Globus pallidus (tissue), 1 donor: ENCODE results near the gene KDM4F.
"Not testable (repeated sequence)": the region's sequence is repeated elsewhere in the genome, so short reads cannot be mapped to it uniquely, and the experiment has no call there.

Experiments
- DNase-seq: peaks from one replicate; pipeline ENCODE4 v3.0.0-alpha.2; 2015; ENCODE audit warnings: low spot score

The KDM4F gene

DNA sequence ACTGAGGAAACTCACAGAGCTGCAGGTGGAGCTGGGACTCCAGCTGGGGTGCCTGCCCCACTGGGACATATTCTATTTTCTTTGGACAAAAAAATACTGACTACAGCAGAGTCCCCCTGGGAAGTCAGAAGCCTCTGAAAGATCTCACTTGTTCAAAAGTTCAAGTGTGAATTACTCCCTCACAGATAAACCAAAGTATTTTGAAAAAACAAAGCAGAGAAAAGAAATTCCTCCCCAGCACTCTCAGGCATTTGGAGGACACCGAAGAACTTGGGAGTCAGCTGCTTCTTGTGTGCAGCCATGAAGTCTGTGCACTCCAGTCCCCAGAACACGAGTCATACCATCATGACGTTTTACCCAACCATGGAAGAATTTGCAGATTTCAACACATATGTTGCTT, at the start of gene KDM4F:
Gene KDM4F, plus strand, starts transcription at position 301 of the 400 bp plus-strand sequence.
- DNase-seq, result not testable (repeated sequence)

- no peak for DNase-seq
Observed at GRCh38 chr11:95003716-95004115, 45.5 kb upstream of the KDM4F start.

DNA sequence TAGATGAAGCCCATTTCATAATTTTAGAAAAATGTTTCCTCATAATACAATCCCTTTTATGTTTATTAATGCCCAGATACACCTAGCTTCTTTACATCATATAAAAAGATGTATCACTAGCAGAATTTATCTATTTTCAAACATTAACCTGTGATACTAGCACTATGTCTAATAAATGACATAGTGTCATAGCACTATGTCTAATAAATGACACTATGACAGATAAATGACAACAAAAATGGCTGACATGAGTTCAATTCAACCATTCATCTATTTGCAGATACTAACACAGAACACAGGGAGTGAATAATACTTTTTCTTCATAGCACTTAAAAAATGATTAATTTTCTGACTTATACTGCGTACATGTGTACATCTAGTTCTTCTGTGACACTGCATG, 43.6 kb upstream of the KDM4F start:
- DNase-seq, result no peak

- no peak for DNase-seq
Observed at GRCh38 chr11:95011376-95011775, 37.8 kb upstream of the KDM4F start.

GRCh38 chr11:95014184-95014821, 34.9 kb upstream of the KDM4F start:
- no peak for DNase-seq

- DNase-seq, result no peak
Observed at GRCh38 chr11:95016139-95016538, 33.1 kb upstream of the KDM4F start.

DNA sequence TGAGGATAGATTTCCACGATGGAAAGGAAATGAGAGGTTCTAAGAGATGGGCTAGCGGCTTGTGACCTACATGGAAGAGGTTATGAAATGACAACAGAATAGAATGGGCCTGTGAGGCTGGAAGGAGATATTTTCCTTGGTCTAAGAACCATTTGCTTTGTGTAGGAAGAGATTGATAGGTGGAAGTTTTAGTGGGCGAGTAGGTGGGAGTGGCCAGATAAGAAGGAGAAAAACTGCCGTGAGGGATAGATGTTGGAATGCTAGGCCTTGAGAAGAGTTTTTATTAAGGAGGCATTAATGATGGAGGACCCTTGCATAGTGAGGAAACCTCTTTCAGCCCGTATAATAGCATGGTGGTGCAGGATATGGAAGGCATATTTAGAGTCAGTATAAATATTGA, 27.8 kb upstream of the KDM4F start:
- DNase-seq, result not testable (repeated sequence)

GRCh38 chr11:95024958-95025357, 24.3 kb upstream of the KDM4F start, which contains the start of gene KDM4E:
Gene KDM4E, plus strand, starts transcription at chr11:95025258. Its CDS starts 300 bp downstream, at chr11:95025558.
- no peak for DNase-seq

DNA sequence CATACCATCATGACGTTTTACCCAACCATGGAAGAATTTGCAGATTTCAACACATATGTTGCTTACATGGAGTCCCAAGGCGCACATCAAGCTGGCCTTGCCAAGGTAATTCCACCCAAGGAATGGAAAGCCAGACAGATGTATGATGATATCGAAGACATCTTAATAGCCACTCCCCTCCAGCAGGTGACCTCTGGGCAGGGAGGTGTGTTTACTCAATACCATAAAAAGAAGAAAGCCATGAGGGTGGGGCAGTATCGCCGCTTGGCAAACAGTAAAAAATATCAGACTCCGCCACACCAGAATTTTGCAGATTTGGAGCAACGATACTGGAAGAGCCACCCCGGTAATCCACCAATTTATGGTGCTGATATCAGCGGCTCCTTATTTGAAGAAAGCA, 23.6 kb upstream of the KDM4F start:
- not testable (repeated sequence) for DNase-seq

- DNase-seq, result no peak
Observed at GRCh38 chr11:95028357-95028756, 20.9 kb upstream of the KDM4F start.

DNA sequence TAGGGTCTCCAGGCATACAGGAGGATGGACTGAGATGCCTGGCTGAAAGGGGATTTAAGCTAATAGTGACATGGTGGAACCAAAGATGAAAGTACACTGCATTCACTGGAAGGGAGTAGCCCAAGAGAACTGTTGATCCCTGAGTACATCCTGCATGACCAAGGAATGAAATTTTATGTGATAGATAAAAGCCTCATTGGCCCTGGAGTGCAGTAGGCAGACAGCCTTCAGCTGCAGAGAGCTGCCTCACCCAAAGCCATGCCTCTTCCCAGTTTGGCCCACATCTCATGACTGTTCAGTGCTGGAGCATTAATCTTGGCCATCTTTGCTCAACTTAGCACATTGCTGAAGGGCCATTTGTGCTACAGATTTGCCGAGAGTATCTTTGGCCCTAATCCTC, 16.2 kb upstream of the KDM4F start:
- DNase-seq, result no peak

GRCh38 chr11:95035316-95035715, 13.9 kb upstream of the KDM4F start:
- DNase-seq, result no peak

- DNase-seq, result not testable (repeated sequence)
Observed at GRCh38 chr11:95037356-95038035, 11.7 kb upstream of the KDM4F start.

- DNase-seq, result no peak
Observed at GRCh38 chr11:95042239-95042638, 7.0 kb upstream of the KDM4F start.

GRCh38 chr11:95042906-95043305, 6.3 kb upstream of the KDM4F start:
- DNase-seq, result no peak

DNA sequence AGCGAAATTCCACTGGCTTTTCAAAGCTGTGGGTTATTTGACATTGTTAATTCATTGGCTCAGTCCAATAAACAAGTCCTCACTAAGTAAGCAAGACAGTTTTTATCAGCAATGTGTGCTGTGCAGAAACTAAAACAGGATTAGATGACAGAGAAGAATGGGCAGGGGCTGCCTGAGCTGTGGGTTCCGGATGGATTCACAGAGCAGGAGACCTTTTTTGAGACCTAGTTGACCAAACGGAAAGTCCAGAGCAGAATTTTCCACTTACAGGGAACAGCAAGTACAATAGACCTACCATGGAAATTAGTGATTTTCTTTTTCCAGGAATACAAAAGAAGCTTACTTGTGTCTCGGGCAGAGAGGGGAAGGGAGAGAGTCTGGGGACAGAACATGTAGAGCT, 5.2 kb upstream of the KDM4F start:
- DNase-seq, result no peak

- no peak for DNase-seq
Observed at GRCh38 chr11:95045812-95046211, 3.4 kb upstream of the KDM4F start.

DNA sequence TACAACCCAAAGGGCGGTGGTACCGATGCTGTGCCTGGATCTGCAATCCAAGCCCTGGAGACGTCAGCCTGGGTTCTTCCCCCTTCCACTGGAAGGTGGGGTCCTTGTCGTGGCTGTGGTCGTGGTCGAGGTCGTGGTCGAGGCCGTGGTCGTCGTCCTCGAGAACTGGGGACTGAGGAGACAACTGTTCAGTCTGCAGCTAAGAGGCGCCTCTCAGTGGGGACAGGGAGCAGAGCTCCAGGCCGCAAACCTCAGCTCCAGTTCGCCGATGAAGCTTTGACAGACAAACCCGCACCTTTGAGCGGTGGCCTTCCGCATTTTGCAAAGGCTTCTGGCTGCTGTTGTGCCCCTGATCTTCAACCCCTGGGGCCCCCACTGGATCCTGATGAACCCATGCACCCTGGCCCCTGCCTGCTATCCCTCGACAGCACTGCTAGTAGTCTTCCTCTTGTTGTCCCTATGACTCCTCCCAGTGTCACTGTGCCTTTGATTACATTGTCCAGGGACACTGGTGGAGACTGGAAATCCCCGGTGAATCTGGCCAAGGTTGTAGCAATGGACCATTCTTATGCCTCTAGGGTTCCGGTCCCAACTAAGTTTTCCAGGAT, 1.5 kb downstream of the KDM4F start:
- no peak for DNase-seq

DNA sequence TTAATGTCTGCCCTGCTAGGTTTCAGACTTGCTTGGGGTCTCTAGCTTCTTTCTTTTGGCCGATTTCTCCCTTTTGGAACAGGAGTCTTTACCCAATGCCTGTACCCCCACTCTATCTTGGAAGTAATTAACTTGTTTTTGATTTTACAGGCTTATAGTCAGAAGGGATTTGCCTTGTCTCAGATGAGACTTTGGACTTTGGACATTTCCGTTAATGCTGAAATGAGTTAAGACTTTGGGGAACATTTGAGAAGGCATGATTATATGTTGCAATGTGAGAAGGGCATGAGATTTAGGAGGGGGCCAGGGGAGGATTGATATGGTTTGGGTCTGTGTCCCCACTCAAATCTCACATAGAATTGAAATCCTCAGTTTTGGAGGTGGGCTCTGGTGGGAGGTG, 5.1 kb downstream of the KDM4F start:
- no peak for DNase-seq

DNA sequence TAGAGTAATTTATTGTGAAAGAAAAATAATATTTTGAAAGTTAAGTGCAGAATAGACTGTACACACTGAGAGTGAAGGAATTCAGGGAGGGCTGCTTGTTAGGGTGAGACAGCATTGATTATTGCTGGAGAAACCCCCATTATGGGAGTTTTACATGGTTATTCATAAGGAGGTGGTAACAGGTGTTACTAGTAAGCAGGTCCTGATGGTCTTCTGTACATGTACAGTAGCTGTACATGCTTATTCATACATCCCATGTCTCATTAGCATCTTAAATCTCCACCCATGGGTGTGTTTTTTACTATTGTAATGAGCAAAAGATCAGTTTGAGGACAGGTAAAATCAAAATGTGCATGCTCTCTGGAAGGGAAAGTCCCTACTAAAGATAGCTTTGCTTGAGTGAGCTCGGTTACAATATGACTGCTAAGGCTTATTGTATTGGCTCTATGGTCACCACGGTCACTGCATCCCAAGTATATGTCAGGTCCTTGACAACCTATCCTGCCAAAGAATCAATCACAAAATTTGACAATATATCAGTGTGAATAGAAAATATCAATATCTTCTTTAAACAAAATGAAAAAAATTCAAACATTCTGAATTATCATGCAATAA, 6.2 kb downstream of the KDM4F start:
- DNase-seq, result no peak

DNA sequence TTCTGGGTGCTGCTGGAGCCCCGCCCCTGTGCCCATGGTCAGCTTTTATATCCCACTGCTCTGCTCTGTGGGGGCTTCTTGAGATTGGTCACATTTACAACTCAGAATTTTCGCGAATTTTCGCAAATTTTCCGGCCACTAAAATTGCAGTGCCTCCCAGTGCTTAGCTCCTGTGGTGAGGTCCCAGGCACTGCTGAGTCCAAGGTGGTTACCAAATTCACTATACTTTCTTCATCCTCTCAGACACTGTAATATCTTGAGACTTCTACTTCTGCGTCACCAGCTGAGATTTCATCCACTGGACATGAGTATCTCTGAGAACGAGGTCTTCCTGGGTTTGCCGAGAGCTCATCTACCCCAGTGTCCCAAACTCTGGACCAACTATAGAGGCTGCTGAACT, 8.7 kb downstream of the KDM4F start:
- no peak for DNase-seq

DNA sequence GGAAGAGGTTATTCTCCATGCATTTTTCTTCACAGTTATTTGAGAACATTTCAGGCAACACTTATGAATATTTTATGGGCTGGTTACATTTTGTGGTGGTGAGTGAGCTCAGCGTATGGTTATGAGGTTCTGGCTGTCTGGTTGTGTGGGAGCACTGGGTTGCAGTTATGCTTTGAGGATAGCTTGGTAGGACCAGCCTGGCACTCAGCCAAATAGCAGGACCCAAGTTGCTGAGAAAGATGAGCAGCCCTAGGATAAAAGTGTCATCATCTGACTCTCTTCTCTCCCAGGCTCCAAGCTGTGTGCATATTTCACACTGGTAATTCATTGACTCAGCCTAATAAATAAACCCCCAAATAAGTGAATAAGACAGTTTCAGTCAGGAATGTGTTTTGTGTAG, 9.4 kb downstream of the KDM4F start:
- DNase-seq, result no peak

- no peak for DNase-seq
Observed at GRCh38 chr11:95059046-95059445, 9.8 kb downstream of the KDM4F start.
